OCI-LY7 (cell line): ENCODE results near the gene SETD1B.

Experiments
- EZH2phosphoT487 ChIP-seq: fragments of 200-600 bp; sonication (generic); IDR thresholded peaks from 2 replicates; pipeline ENCODE4 v1.6.1; 2018; ENCODE audit warnings: low read depth, borderline replicate concordance, mild to moderate bottlenecking, mixed run types, antibody characterized with exemption, low read length, moderate library complexity, mixed read lengths
- TF ChIP-seq, protein P1 (sequence below): fragments of 200-600 bp; sonication (generic); conservative IDR thresholded peaks from 2 replicates; pipeline ENCODE4 v1.5.1; 2014; ENCODE audit warnings: mild to moderate bottlenecking, antibody characterized with exemption, low read length, moderate library complexity, mixed read lengths

DNA sequence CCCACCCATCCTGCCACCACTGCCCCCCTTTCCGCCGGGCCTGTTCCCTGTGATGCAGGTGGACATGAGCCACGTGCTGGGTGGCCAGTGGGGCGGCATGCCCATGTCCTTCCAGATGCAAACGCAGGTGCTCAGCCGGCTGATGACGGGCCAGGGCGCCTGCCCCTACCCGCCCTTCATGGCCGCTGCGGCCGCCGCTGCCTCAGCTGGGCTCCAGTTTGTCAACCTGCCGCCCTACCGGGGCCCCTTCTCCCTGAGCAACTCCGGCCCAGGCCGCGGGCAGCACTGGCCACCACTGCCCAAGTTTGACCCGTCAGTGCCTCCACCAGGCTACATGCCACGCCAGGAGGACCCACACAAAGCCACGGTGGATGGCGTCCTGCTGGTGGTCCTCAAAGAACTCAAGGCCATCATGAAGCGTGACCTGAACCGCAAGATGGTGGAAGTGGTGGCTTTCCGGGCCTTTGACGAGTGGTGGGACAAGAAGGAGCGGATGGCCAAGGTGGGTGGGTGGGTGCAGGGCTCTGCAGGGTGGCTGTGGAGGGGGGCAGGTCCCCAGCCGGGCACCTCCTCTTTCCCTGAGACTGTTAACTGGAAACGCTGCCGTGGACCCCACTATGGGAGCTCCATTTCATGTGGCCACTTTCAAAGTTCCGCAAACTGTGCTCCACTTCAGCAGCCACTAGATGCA, 10.8 kb downstream of the SETD1B start:
- TF ChIP-seq, protein P1, sequence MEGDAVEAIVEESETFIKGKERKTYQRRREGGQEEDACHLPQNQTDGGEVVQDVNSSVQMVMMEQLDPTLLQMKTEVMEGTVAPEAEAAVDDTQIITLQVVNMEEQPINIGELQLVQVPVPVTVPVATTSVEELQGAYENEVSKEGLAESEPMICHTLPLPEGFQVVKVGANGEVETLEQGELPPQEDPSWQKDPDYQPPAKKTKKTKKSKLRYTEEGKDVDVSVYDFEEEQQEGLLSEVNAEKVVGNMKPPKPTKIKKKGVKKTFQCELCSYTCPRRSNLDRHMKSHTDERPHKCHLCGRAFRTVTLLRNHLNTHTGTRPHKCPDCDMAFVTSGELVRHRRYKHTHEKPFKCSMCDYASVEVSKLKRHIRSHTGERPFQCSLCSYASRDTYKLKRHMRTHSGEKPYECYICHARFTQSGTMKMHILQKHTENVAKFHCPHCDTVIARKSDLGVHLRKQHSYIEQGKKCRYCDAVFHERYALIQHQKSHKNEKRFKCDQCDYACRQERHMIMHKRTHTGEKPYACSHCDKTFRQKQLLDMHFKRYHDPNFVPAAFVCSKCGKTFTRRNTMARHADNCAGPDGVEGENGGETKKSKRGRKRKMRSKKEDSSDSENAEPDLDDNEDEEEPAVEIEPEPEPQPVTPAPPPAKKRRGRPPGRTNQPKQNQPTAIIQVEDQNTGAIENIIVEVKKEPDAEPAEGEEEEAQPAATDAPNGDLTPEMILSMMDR: no peak
- TF ChIP-seq EZH2phosphoT487: no peak
